GM12878 (cell line): Measurements from ENCODE around the gene SOCS4. TPM values are rescaled to one million over a fixed set of nuclear protein-coding genes. Genes with fewer than 3 reads are reported as not detected.
A peak's percentile ranks its signal among the peaks of the same experiment; 100 is the strongest.

ENCODE experiments used
- ATF2 ChIP-seq: IDR thresholded peaks from 2 replicates; pipeline ENCODE4 v1.6.1; 2012; ENCODE audit warnings: low read length, inconsistent platforms
- BACH1 ChIP-seq: fragments of 450-650 bp; IDR thresholded peaks from 2 replicates; pipeline ENCODE4 v1.6.1; 2017; ENCODE audit warnings: mild to moderate bottlenecking, borderline replicate concordance
- CEBPB ChIP-seq, 2 experiments: fragments of 150-350 bp in 1 of 2; IDR thresholded peaks; 2 replicates each; pipeline ENCODE4 v1.6.1; 2012 to 2014; ENCODE audit warnings: low read depth in 2 of 2, low read length in 2 of 2, borderline replicate concordance in 1 of 2, inconsistent platforms in 1 of 2
- CHD4 ChIP-seq: fragments of 200-600 bp; sonication (generic); IDR thresholded peaks from 2 replicates; pipeline ENCODE4 v1.6.1; 2016; ENCODE audit warnings: mild to moderate bottlenecking
- HDAC6 ChIP-seq: fragments of 200-600 bp; sonication (generic); IDR thresholded peaks from one replicate; pipeline ENCODE4 v1.8.0; 2017; ENCODE audit warnings: antibody characterized with exemption; ENCODE audit not compliant: unreplicated experiment
- IKZF1 ChIP-seq: fragments of 450-650 bp; conservative IDR thresholded peaks from 2 replicates; pipeline ENCODE4 v1.6.1; 2017; ENCODE audit warnings: antibody characterized with exemption, mild to moderate bottlenecking
- IRF5 ChIP-seq: fragments of 450-650 bp; IDR thresholded peaks from 2 replicates; pipeline ENCODE4 v1.6.1; 2017; ENCODE audit warnings: borderline replicate concordance
- MAX ChIP-seq: IDR thresholded peaks from 2 replicates; pipeline ENCODE4 v1.6.1; 2012; ENCODE audit warnings: low read depth, low read length, improper control_type of control experiment
- MXI1 ChIP-seq: fragments of 150-350 bp; IDR thresholded peaks from 2 replicates; pipeline ENCODE4 v1.6.1; 2011; ENCODE audit warnings: low read depth, mild to moderate bottlenecking, inconsistent platforms, low read length, improper control_type of control experiment
- PAX5 ChIP-seq: IDR thresholded peaks from 2 replicates; pipeline ENCODE4 v1.6.1; 2011; ENCODE audit warnings: low read depth, low read length, borderline replicate concordance
- POLR2A ChIP-seq: IDR thresholded peaks from 2 replicates; pipeline ENCODE4 v1.6.1; 2011; ENCODE audit warnings: low read depth, mild to moderate bottlenecking, low read length
- POU2F2 ChIP-seq: IDR thresholded peaks from 3 replicates; pipeline ENCODE4 v1.6.1; 2011; ENCODE audit warnings: low read depth, mild to moderate bottlenecking, low read length, borderline replicate concordance
- RAD51 ChIP-seq: fragments of 450-650 bp; IDR thresholded peaks from 2 replicates; pipeline ENCODE4 v1.6.1; 2016; ENCODE audit warnings: moderate library complexity, mild to moderate bottlenecking, inconsistent platforms
- SMAD1 ChIP-seq: fragments of 450-650 bp; IDR thresholded peaks from 2 replicates; pipeline ENCODE4 v1.6.1; 2018; ENCODE audit warnings: mild to moderate bottlenecking, low read depth; ENCODE audit not compliant: partially characterized antibody
- SMC3 ChIP-seq: IDR thresholded peaks from 2 replicates; pipeline ENCODE4 v1.6.1; 2011; ENCODE audit warnings: low read length, improper control_type of control experiment, borderline replicate concordance
- SP1 ChIP-seq: IDR thresholded peaks from one replicate; pipeline ENCODE4 v1.6.1; 2011; ENCODE audit warnings: low read depth, low read length
- SPI1 ChIP-seq: IDR thresholded peaks from 2 replicates; pipeline ENCODE4 v1.6.1; 2011; ENCODE audit warnings: low read depth, mild to moderate bottlenecking, low read length, moderate library complexity, borderline replicate concordance; ENCODE audit not compliant: insufficient read depth
- SREBF2 ChIP-seq: IDR thresholded peaks from 2 replicates; pipeline ENCODE4 v1.6.1; 2012; ENCODE audit warnings: mild to moderate bottlenecking, low read length
- SRF ChIP-seq, 2 experiments: IDR thresholded peaks; 2 replicates each; pipeline ENCODE4 v1.6.1; 2011; ENCODE audit warnings: low read depth in 2 of 2, low read length in 2 of 2, mild to moderate bottlenecking in 1 of 2, moderate library complexity in 1 of 2
- TBL1XR1 ChIP-seq: IDR thresholded peaks from 2 replicates; pipeline ENCODE4 v1.6.1; 2012; ENCODE audit warnings: low read depth, low read length, improper control_type of control experiment
- TCF7 ChIP-seq: IDR thresholded peaks from 2 replicates; pipeline ENCODE4 v1.6.1; 2014; ENCODE audit warnings: antibody characterized with exemption, borderline replicate concordance
- ZNF24 ChIP-seq: fragments of 450-650 bp; IDR thresholded peaks from 2 replicates; pipeline ENCODE4 v1.6.1; 2017; ENCODE audit warnings: antibody characterized with exemption, mild to moderate bottlenecking
- ZZZ3 ChIP-seq: IDR thresholded peaks from 2 replicates; pipeline ENCODE4 v1.6.1; 2011; ENCODE audit warnings: low read depth; ENCODE audit not compliant: control insufficient read depth, insufficient read length
- polyA plus RNA-seq, 11 experiments: library from polyadenylated mRNA; depleted of rRNA in 4 of 11; unstranded in 6 of 11; stranded (reverse) in 5 of 11; fragments of >200 nt; fragmentation: Nextera tagmentation in 4 of 11; fragmentation: Illumina TruSeq in 1 of 11; extraction: Ambion mirVana in 4 of 11; extraction: Trizol in 1 of 11; gene quantifications; 1 replicate in 1 of 11; 2 replicates in 10 of 11; pipeline versions ENCODE4 v1.2.1 to v1.2.3, GENCODE V29; 2011 to 2016; ENCODE audit warnings: inconsistent platforms in 2 of 11, missing spikeins in 2 of 11, low read depth in 1 of 11
- total RNA-seq, 4 experiments: library from RNA; depleted of rRNA in 3 of 4; stranded (reverse); fragments of >200 nt in 3 of 4; fragmentation: Illumina TruSeq in 1 of 4; extraction: Trizol in 1 of 4; gene quantifications; 2 replicates each; pipeline versions ENCODE4 v1.2.1 to v1.2.3, GENCODE V29; 2013 to 2021
- TF ChIP-seq, protein P1 (sequence below): fragments of 450-650 bp; IDR thresholded peaks from 2 replicates; pipeline ENCODE4 v1.6.1; 2017; ENCODE audit warnings: mild to moderate bottlenecking, moderate library complexity

Gene SOCS4
- total and polyA plus RNA-seq, 10 of the 15 experiments (the other 5 are each of a cell fraction or from before 2014, with no cell fraction given): 5.7 to 31.5 (median 20.8) TPM

- TF ChIP-seq POLR2A: peak; percentile 50; the same call in 1 of the 2 replicates
- TF ChIP-seq ZZZ3: no peak
- TF ChIP-seq BACH1: no peak; the same call in 1 of the 2 replicates
- no peak for TF ChIP-seq SMC3
- no peak for TF ChIP-seq CEBPB (IDR thresholded peaks at IDR 0.05; ENCODE audit: borderline replicate concordance in 1 of 2, low read depth in 2 of 2, low read length in 2 of 2)
- no peak for TF ChIP-seq HDAC6
- TF ChIP-seq PAX5: peak; percentile 89
- TF ChIP-seq IKZF1: peak; percentile 42; the same call in 1 of the 2 replicates
- no peak for TF ChIP-seq SREBF2
- peak; percentile 36; the same call in 1 of the 2 replicates for TF ChIP-seq SPI1
- TF ChIP-seq MXI1: no peak
- no peak; the same call in 2 of the 3 replicates for TF ChIP-seq POU2F2
- TF ChIP-seq SRF (IDR thresholded peaks at IDR 0.05; ENCODE audit: low read depth in 2 of 2, low read length in 2 of 2): no peak
- TF ChIP-seq ZNF24: 0 out of 2 replicates have a peak, but pooled peaks have one; percentile 25
- no peak for TF ChIP-seq IRF5
- no peak for TF ChIP-seq TCF7
- TF ChIP-seq SMAD1: no peak
- no peak for TF ChIP-seq SP1
- TF ChIP-seq TBL1XR1: 0 out of 2 replicates have a peak, but pooled peaks have one; percentile 12
- TF ChIP-seq, protein P1, sequence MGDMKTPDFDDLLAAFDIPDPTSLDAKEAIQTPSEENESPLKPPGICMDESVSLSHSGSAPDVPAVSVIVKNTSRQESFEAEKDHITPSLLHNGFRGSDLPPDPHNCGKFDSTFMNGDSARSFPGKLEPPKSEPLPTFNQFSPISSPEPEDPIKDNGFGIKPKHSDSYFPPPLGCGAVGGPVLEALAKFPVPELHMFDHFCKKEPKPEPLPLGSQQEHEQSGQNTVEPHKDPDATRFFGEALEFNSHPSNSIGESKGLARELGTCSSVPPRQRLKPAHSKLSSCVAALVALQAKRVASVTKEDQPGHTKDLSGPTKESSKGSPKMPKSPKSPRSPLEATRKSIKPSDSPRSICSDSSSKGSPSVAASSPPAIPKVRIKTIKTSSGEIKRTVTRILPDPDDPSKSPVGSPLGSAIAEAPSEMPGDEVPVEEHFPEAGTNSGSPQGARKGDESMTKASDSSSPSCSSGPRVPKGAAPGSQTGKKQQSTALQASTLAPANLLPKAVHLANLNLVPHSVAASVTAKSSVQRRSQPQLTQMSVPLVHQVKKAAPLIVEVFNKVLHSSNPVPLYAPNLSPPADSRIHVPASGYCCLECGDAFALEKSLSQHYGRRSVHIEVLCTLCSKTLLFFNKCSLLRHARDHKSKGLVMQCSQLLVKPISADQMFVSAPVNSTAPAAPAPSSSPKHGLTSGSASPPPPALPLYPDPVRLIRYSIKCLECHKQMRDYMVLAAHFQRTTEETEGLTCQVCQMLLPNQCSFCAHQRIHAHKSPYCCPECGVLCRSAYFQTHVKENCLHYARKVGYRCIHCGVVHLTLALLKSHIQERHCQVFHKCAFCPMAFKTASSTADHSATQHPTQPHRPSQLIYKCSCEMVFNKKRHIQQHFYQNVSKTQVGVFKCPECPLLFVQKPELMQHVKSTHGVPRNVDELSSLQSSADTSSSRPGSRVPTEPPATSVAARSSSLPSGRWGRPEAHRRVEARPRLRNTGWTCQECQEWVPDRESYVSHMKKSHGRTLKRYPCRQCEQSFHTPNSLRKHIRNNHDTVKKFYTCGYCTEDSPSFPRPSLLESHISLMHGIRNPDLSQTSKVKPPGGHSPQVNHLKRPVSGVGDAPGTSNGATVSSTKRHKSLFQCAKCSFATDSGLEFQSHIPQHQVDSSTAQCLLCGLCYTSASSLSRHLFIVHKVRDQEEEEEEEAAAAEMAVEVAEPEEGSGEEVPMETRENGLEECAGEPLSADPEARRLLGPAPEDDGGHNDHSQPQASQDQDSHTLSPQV: no peak
- TF ChIP-seq RAD51: no peak; the same call in 1 of the 2 replicates
- no peak for TF ChIP-seq MAX
- no peak for TF ChIP-seq CHD4
- peak; percentile 18; the same call in 1 of the 2 replicates for TF ChIP-seq ATF2
These were observed 45.0 kb downstream of the SOCS4 start (continued) for GRCh38 chr14:55071870-55072640.
